ENCODE data around the gene WDR27. TPM values are rescaled to one million over a fixed set of nuclear protein-coding genes. Genes with fewer than 3 reads are reported as not detected.

The WDR27 gene
- total RNA-seq, 6 donors from 2014 or later = 20.1 to 80.7 (median 40.3) TPM

- no peaks in the 10 kb centered on the region for H3K36me3 ChIP-seq
- peak in 1 of 4 donors; percentile 15 for TF ChIP-seq EP300 (IDR thresholded peaks at IDR 0.05)
- TF ChIP-seq POLR2AphosphoS5 (IDR thresholded peaks at IDR 0.05) = peak; percentile 24 to 56
- no peak for TF ChIP-seq CTCF (IDR thresholded peaks at IDR 0.05)
- peak in 2 of 4 donors; percentile 5 to 33 for TF ChIP-seq POLR2A (IDR thresholded peaks at IDR 0.05)
- no peaks in the 10 kb centered on the region for H3K27me3 ChIP-seq
- DNase-seq = peak in 1 of 2 donors; percentile 72
- peak overlapping the region; percentile 85 to 97 (median 92) for H3K27ac ChIP-seq
- 26 to 27% methylated on average over 28 to 29 of the region's 29 CpGs for WGBS, 2 donors
- peak overlapping the region; percentile 46 to 93 (median 85) for H3K4me3 ChIP-seq
- peaks cover 11 to 35% (median 18%) of the 10 kb centered on the region in 4 donors for H3K4me1 ChIP-seq
- H3K9me3 ChIP-seq = no peaks in the 10 kb centered on the region
- peak; percentile 71 to 74 for ATAC-seq (ENCODE audit: low FRiP score in 2 of 2)
These were observed 23.6 kb upstream of the WDR27 start for GRCh38 chr6:169725125-169726048.

GRCh38 chr6:169724494-169725124, 22.8 kb upstream of the WDR27 start, which contains the start of gene PHF10:
Gene PHF10 (minus strand): TSS chr6:169724500. CDS start chr6:169723931, 569 bp downstream.
- TF ChIP-seq EP300 (IDR thresholded peaks at IDR 0.05) (no peak), POLR2AphosphoS5 (IDR thresholded peaks at IDR 0.05) (no peak), CTCF (IDR thresholded peaks at IDR 0.05) (no peak), POLR2A (IDR thresholded peaks at IDR 0.05) (peak in 1 of 4 donors; percentile 74)
- Histone ChIP-seq H3K4me1 (peaks cover 11 to 35% (median 18%) of the 10 kb centered on the region in 4 donors), H3K4me3 (peak within 1 kb of the TSS; percentile 55 to 93 (median 85)), H3K36me3 (no peaks in the 10 kb centered on the region), H3K27ac (peak within 1 kb of the TSS; percentile 91 to 97 (median 92)), H3K9me3 (no peaks in the 10 kb centered on the region), H3K27me3 (no peaks in the 10 kb centered on the region)
- 1% methylated on average over 41 of the region's 89 CpGs; no CpG with 5 or more reads in 1 of the 2 donors for WGBS, 2 donors
- ATAC-seq (ENCODE audit: low FRiP score in 2 of 2) = peak; percentile 46 to 68
- DNase-seq = peak; percentile 49 to 93

- TF ChIP-seq CTCF (IDR thresholded peaks at IDR 0.05) = peak in 1 of 6 experiments; percentile 7
- no peak for TF ChIP-seq POLR2AphosphoS5 (IDR thresholded peaks at IDR 0.05)
- Histone ChIP-seq H3K9me3 (no peaks in the 10 kb centered on the region), H3K27ac (peak overlapping the region; percentile 70 to 97 (median 88)), H3K27me3 (no peaks in the 10 kb centered on the region), H3K4me3 (peak overlapping the region in 3 of 4 donors; percentile 84 to 93 (median 86)), H3K36me3 (no peaks in the 10 kb centered on the region), H3K4me1 (peaks cover 11 to 35% (median 18%) of the 10 kb centered on the region in 4 donors)
- peak; percentile 22 to 91 for DNase-seq
- WGBS, 2 donors = 1% methylated on average over 24 of the region's 89 CpGs; no CpG with 5 or more reads in 1 of the 2 donors
- ATAC-seq (ENCODE audit: low FRiP score in 2 of 2) = peak in 1 of 2 donors; percentile 49
These were observed 22.2 kb upstream of the WDR27 start for GRCh38 chr6:169723991-169724493.

- TF ChIP-seq POLR2A (IDR thresholded peaks at IDR 0.05) (peak in 1 of 4 donors; percentile 35), POLR2AphosphoS5 (IDR thresholded peaks at IDR 0.05) (peak in 1 of 2 donors; percentile 19), CTCF (IDR thresholded peaks at IDR 0.05) (no peak), EP300 (IDR thresholded peaks at IDR 0.05) (no peak)
- Histone ChIP-seq H3K27ac (peak overlapping the region; percentile 88 to 97 (median 91)), H3K4me1 (peaks cover 11 to 35% (median 18%) of the 10 kb centered on the region in 4 donors), H3K36me3 (no peaks in the 10 kb centered on the region), H3K4me3 (peak overlapping the region; percentile 55 to 93 (median 74)), H3K27me3 (no peaks in the 10 kb centered on the region), H3K9me3 (no peaks in the 10 kb centered on the region)
- ATAC-seq (ENCODE audit: low FRiP score in 2 of 2) (peak; percentile 77 to 78), DNase-seq (peak; percentile 64 to 96)
- 0 to 1% methylated on average over 20 to 63 of the region's 70 CpGs for WGBS, 2 donors
These were observed 21.5 kb upstream of the WDR27 start for GRCh38 chr6:169723200-169723909.
